ENCODE measurements around the gene OLFML3.

DNA sequence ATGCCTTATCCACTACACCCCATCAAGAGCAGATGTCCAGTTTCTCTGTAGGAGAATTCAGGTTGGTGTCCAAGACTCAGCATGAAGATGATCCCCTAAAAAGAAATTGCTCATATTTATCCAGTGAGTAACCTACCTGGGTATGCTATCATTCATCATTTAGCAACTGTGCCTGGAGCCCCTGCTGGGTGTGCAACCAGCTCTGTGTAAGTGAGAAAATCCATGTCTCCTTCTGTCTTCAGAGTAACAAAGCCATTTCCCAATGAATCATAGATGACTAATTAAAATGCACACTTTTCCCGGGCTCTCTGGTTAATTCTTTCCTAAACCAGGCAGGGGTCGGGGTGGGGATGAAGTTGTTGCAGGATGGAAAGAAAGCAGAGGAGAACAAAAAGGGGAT is 35.8 kb downstream of the OLFML3 start:
- TF ChIP-seq, protein P1, sequence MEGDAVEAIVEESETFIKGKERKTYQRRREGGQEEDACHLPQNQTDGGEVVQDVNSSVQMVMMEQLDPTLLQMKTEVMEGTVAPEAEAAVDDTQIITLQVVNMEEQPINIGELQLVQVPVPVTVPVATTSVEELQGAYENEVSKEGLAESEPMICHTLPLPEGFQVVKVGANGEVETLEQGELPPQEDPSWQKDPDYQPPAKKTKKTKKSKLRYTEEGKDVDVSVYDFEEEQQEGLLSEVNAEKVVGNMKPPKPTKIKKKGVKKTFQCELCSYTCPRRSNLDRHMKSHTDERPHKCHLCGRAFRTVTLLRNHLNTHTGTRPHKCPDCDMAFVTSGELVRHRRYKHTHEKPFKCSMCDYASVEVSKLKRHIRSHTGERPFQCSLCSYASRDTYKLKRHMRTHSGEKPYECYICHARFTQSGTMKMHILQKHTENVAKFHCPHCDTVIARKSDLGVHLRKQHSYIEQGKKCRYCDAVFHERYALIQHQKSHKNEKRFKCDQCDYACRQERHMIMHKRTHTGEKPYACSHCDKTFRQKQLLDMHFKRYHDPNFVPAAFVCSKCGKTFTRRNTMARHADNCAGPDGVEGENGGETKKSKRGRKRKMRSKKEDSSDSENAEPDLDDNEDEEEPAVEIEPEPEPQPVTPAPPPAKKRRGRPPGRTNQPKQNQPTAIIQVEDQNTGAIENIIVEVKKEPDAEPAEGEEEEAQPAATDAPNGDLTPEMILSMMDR (IDR thresholded peaks at IDR 0.05), result no peak
- TF ChIP-seq POLR2AphosphoS5 (IDR thresholded peaks at IDR 0.05), result no peak

Data from suprapubic skin (tissue), 3 donors.